ENCODE data around the gene ITCH. TPM values are rescaled to one million over a fixed set of nuclear protein-coding genes. Genes with fewer than 3 reads are reported as not detected.
"Not testable (repeated sequence)": the region's sequence is repeated elsewhere in the genome, so short reads cannot be mapped to it uniquely, and the experiment has no call there.

The ITCH gene
- total RNA-seq, 1 experiment from 2014 or later = 68.3 TPM

- BruUV-seq (replicated peaks) = no TSS peak
- no peaks in the 10 kb centered on the region for H3K36me3 Mint-ChIP-seq (ENCODE audit: insufficient read depth, unreplicated experiment)
- H3K27ac Mint-ChIP-seq (ENCODE audit: low read depth, unreplicated experiment) = no peak overlapping the region
- H3K27me3 Mint-ChIP-seq (ENCODE audit: insufficient read depth, unreplicated experiment) = no peaks in the 10 kb centered on the region
- POLR2A ChIA-PET = interaction anchor here (0.7 to 9.5 kb wide), 8 partner anchors 9 to 179 kb away, joined by 3 to 70 read pairs (median 6); partner anchors contain the start of genes AHCY, DYNLRB1 and ITCH
- peaks cover 21% of the 10 kb centered on the region for H3K4me1 Mint-ChIP-seq (ENCODE audit: insufficient read depth, unreplicated experiment)
- intact Hi-C loops (cut with micrococcal nuclease) = no loop called here
- CTCF ChIA-PET = interaction anchor here (0.8 to 4.4 kb wide), 2 partner anchors 17 to 25 kb away, joined by 3 to 48 read pairs; no protein-coding TSS in a partner anchor
- no peak for TF ChIP-seq CTCF (IDR thresholded peaks at IDR 0.05; ENCODE audit: unreplicated experiment)
- no peaks in the 10 kb centered on the region for H3K9me3 Mint-ChIP-seq (ENCODE audit: unreplicated experiment)
- DNase-seq (ENCODE audit: unreplicated experiment) = no peak
- no peak overlapping the region for H3K4me3 Mint-ChIP-seq (ENCODE audit: unreplicated experiment)
Observed at GRCh38 chr20:34337544-34337943, 25.5 kb upstream of the ITCH start.

DNA sequence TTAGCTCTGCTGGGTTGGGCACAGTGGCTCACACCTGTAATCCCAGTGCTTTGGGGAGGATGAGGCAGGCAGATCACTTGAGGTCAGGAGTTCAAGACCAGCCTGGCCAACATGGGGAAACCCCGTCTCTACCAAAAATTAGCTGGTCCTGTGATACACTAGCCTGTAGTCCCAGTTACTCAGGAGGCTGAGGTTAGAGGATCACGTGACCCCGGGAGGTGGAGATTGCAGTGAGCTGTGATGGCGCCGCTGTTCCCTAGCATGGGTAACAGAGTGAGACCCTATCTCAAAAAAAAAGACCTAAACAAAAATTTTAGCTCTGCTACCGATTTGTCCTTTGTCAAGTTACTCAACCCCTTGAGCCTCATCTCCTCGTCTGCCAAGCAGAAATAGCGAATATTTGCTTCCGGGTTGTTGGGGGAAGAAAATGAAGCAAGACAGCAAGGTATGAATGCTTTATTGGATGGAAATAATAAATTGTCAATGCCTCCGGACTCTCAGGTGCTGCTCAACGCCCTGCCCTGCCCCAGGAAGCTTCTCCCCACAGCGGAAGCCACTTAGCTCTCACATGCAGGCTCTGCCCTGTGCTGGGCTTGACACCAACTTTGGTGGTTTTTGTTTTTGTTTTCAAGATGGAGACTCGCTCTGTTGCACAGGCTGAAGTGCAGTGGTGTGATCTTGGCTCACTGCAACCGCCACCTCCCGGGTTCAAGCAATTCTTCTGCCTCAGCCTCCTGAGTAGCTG is 24.9 kb upstream of the ITCH start:
- ChIA-PET POLR2A (interaction anchor here (0.7 to 9.5 kb wide), 7 partner anchors 8 to 52 kb away, joined by 3 to 70 read pairs (median 7); partner anchors contain the start of genes AHCY and ITCH), CTCF (interaction anchor here (0.6 to 0.9 kb wide), 4 partner anchors 16 to 214 kb away, joined by 3 to 4 read pairs (median 3); no protein-coding TSS in a partner anchor)
- DNase-seq (ENCODE audit: unreplicated experiment) = no peak
- Mint-ChIP-seq H3K27me3 (ENCODE audit: insufficient read depth, unreplicated experiment) (no peaks in the 10 kb centered on the region), H3K9me3 (ENCODE audit: unreplicated experiment) (no peaks in the 10 kb centered on the region), H3K4me1 (ENCODE audit: insufficient read depth, unreplicated experiment) (peaks cover 21% of the 10 kb centered on the region), H3K27ac (ENCODE audit: low read depth, unreplicated experiment) (no peak overlapping the region), H3K36me3 (ENCODE audit: insufficient read depth, unreplicated experiment) (no peaks in the 10 kb centered on the region), H3K4me3 (ENCODE audit: unreplicated experiment) (no peak overlapping the region)
- TF ChIP-seq CTCF (IDR thresholded peaks at IDR 0.05; ENCODE audit: unreplicated experiment) = no peak
- intact Hi-C loops (cut with micrococcal nuclease) = no loop called here
- no TSS peak for BruUV-seq (replicated peaks)

DNA sequence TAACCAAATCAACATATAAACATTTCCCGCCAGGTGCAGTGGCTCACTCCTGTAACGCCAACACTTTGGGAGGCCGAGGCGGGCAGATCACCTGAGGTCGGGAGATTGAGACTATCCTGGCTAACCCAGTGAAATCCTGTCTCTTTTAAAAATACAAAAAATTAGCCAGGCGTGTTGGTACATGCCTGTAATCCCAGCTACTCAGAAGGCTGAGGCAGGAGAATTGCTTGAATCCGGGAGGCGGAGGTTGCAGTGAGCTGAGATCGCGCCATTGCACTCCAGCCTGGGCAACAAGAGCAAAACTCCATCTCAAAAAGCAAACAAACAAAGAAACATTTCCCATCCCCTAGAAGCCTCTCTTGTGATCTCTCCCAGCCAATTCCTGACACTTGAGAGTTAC is 22.3 kb upstream of the ITCH start:
- H3K36me3 Mint-ChIP-seq (ENCODE audit: insufficient read depth, unreplicated experiment) = not testable (repeated sequence)

DNA sequence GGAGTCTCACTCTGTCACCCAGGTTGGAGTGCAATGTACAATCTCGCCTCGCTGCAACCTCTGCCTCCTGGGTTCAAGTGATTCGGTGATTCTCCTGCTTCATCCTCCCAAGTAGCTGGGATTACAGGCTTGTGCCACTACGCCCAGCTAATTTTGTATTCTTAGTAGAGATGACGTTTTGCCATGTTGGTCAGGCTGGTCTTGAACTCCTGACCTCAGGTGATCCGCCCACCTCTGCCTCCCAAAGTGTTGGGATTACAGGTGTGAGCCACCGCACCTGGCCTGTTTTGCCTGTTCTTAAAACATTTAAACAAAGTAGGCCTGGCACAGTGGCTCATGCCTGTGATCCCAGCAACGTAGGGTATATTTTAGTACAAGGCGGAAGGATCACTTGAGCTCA is 21.9 kb upstream of the ITCH start:
- ChIA-PET CTCF (interaction anchor here (0.7 to 0.9 kb wide), 2 partner anchors 28 to 584 kb away, joined by 3 read pairs; no protein-coding TSS in a partner anchor), POLR2A (interaction anchor here (0.9 to 9.5 kb wide), 5 partner anchors 22 to 65 kb away, joined by 3 to 70 read pairs (median 3); partner anchors contain the start of gene ITCH)
- H3K4me1 Mint-ChIP-seq (ENCODE audit: insufficient read depth, unreplicated experiment); H3K27ac Mint-ChIP-seq (ENCODE audit: low read depth, unreplicated experiment); H3K27me3 Mint-ChIP-seq (ENCODE audit: insufficient read depth, unreplicated experiment); H3K4me3 Mint-ChIP-seq (ENCODE audit: unreplicated experiment); H3K36me3 Mint-ChIP-seq (ENCODE audit: insufficient read depth, unreplicated experiment); intact Hi-C loops (cut with micrococcal nuclease); DNase-seq (ENCODE audit: unreplicated experiment); BruUV-seq (replicated peaks); H3K9me3 Mint-ChIP-seq (ENCODE audit: unreplicated experiment): not testable (repeated sequence)

More for the DNA sequence above, 22.3 kb upstream of the ITCH start:
- ChIA-PET POLR2A (interaction anchor here (0.9 to 9.5 kb wide), 5 partner anchors 23 to 65 kb away, joined by 3 to 70 read pairs (median 3); partner anchors contain the start of gene ITCH), CTCF (interaction anchor here (0.7 to 1.1 kb wide), 3 partner anchors 24 to 28 kb away, joined by 3 to 8 read pairs (median 3); no protein-coding TSS in a partner anchor)
- H3K27me3 Mint-ChIP-seq (ENCODE audit: insufficient read depth, unreplicated experiment); H3K4me1 Mint-ChIP-seq (ENCODE audit: insufficient read depth, unreplicated experiment); H3K27ac Mint-ChIP-seq (ENCODE audit: low read depth, unreplicated experiment); DNase-seq (ENCODE audit: unreplicated experiment); intact Hi-C loops (cut with micrococcal nuclease); BruUV-seq (replicated peaks); H3K4me3 Mint-ChIP-seq (ENCODE audit: unreplicated experiment); H3K9me3 Mint-ChIP-seq (ENCODE audit: unreplicated experiment): not testable (repeated sequence)
